Measurements from ENCODE around the gene DYNC2LI1.
"Not testable (repeated sequence)": the region's sequence is repeated elsewhere in the genome, so short reads cannot be mapped to it uniquely, and the experiment has no call there.

The DYNC2LI1 gene

GRCh38 chr2:43724728-43725526 is 48.9 kb upstream of the DYNC2LI1 start:
- peak; percentile 66 for ATAC-seq
- TF ChIP-seq ISL1 (CRISPR knock-in tag; IDR thresholded peaks at IDR 0.05) (no peak), ZFP3 (CRISPR knock-in tag; IDR thresholded peaks at IDR 0.05) (0 out of 2 replicates have a peak, but pooled peaks have one; percentile 5), CSDC2 (CRISPR knock-in tag; IDR thresholded peaks at IDR 0.05) (0 out of 2 replicates have a peak, but pooled peaks have one; percentile 62), ZNF70 (CRISPR knock-in tag; IDR thresholded peaks at IDR 0.05) (peak; percentile 34; the same call in 1 of the 2 replicates), GLIS3 (CRISPR knock-in tag; IDR thresholded peaks at IDR 0.05) (no peak)

GRCh38 chr2:43725711-43726246 is 48.1 kb upstream of the DYNC2LI1 start:
- ATAC-seq, result no peak

GRCh38 chr2:43726961-43727633 is 46.7 kb upstream of the DYNC2LI1 start:
- ATAC-seq, result not testable (repeated sequence)

More at GRCh38 chr2:43725711-43726246, 48.1 kb upstream of the DYNC2LI1 start:
- TF ChIP-seq ARNTL (CRISPR knock-in tag; IDR thresholded peaks at IDR 0.05; ENCODE audit: borderline replicate concordance, low read depth) (no peak), TOX (CRISPR knock-in tag; IDR thresholded peaks at IDR 0.05; ENCODE audit: borderline replicate concordance) (no peak), ZFP3 (CRISPR knock-in tag; IDR thresholded peaks at IDR 0.05) (no peak), ZFP30 (CRISPR knock-in tag; IDR thresholded peaks at IDR 0.05) (no peak), TSHZ2 (CRISPR knock-in tag; IDR thresholded peaks at IDR 0.05) (no peak), ESRRG (CRISPR knock-in tag; IDR thresholded peaks at IDR 0.05) (no peak), CSDC2 (CRISPR knock-in tag; IDR thresholded peaks at IDR 0.05) (no peak), SNAI2 (CRISPR knock-in tag; IDR thresholded peaks at IDR 0.05) (no peak), ZNF70 (CRISPR knock-in tag; IDR thresholded peaks at IDR 0.05) (no peak), TCF4 (CRISPR knock-in tag; IDR thresholded peaks at IDR 0.05; ENCODE audit: borderline replicate concordance) (no peak), ZNF8 (CRISPR knock-in tag; IDR thresholded peaks at IDR 0.05) (no peak), ISL1 (CRISPR knock-in tag; IDR thresholded peaks at IDR 0.05) (no peak), RARB (CRISPR knock-in tag; IDR thresholded peaks at IDR 0.05) (no peak), GLIS3 (CRISPR knock-in tag; IDR thresholded peaks at IDR 0.05) (no peak), PATZ1 (CRISPR knock-in tag; IDR thresholded peaks at IDR 0.05; ENCODE audit: borderline replicate concordance) (no peak), POU6F1 (CRISPR knock-in tag; IDR thresholded peaks at IDR 0.05; ENCODE audit: borderline replicate concordance, low read depth) (no peak), CREB5 (CRISPR knock-in tag; IDR thresholded peaks at IDR 0.05; ENCODE audit: low read depth) (no peak)

- no peak for ATAC-seq
- TF ChIP-seq TSHZ2 (CRISPR knock-in tag; IDR thresholded peaks at IDR 0.05), result no peak
- no peak for TF ChIP-seq PATZ1 (CRISPR knock-in tag; IDR thresholded peaks at IDR 0.05; ENCODE audit: borderline replicate concordance)
- TF ChIP-seq TOX (CRISPR knock-in tag; IDR thresholded peaks at IDR 0.05; ENCODE audit: borderline replicate concordance), result no peak
- TF ChIP-seq ZNF565 (CRISPR knock-in tag; conservative IDR thresholded peaks at IDR 0.05; ENCODE audit: low read depth), result no peak
- no peak for TF ChIP-seq ISL1 (CRISPR knock-in tag; IDR thresholded peaks at IDR 0.05)
- no peak for TF ChIP-seq PPARA (CRISPR knock-in tag; IDR thresholded peaks at IDR 0.05; ENCODE audit: borderline replicate concordance)
- no peak for TF ChIP-seq ZFP3 (CRISPR knock-in tag; IDR thresholded peaks at IDR 0.05)
- no peak for TF ChIP-seq SNAI2 (CRISPR knock-in tag; IDR thresholded peaks at IDR 0.05)
- TF ChIP-seq TCF4 (CRISPR knock-in tag; IDR thresholded peaks at IDR 0.05; ENCODE audit: borderline replicate concordance), result no peak
Observed at GRCh38 chr2:43727634-43728014, 46.2 kb upstream of the DYNC2LI1 start.
